Measurements from ENCODE around the gene PTEN.

GRCh38 chr10:87868277-87868676 lies 4.9 kb downstream of the PTEN start:
- TF ChIP-seq CTCF (conservative IDR thresholded peaks at IDR 0.05; ENCODE audit: low read length) (no peak), EZH2phosphoT487 (IDR thresholded peaks at IDR 0.05; ENCODE audit: borderline replicate concordance) (no peak)
